Measurements from ENCODE around the gene CFAP157. TPM values are rescaled to one million over a fixed set of nuclear protein-coding genes. Genes with fewer than 3 reads are reported as not detected.
A peak's percentile ranks its signal among the peaks of the same experiment; 100 is the strongest.

CFAP157 gene
- total and polyA plus RNA-seq, 2 donors from 2014 or later = 0.41 to 2.9 TPM

- intact Hi-C loops (cut with DNase I) = no loop called here
- no peak overlapping the region for H3K9ac ChIP-seq (ENCODE audit: low read length in 3 of 3)
- no peaks in the 10 kb centered on the region for H3K9me3 ChIP-seq (ENCODE audit: control insufficient read depth in 2 of 3, insufficient read depth in 1 of 3, low read length in 3 of 3)
- H3K27me3 ChIP-seq (ENCODE audit: control insufficient read depth, insufficient read depth, low read length) = peaks cover 2% of the 10 kb centered on the region
- no peaks in the 10 kb centered on the region for H3K36me3 ChIP-seq (ENCODE audit: control insufficient read depth in 2 of 3, insufficient read depth in 3 of 3, low read length in 3 of 3)
- no peak for TF ChIP-seq CTCF (IDR thresholded peaks at IDR 0.05; ENCODE audit: borderline replicate concordance, extremely low read depth, insufficient read depth)
- FAIRE-seq (no peak), DNase-seq (no peak)
- no peaks in the 10 kb centered on the region for H3K4me1 ChIP-seq (ENCODE audit: control insufficient read depth in 2 of 3, insufficient read depth in 2 of 3, low read depth in 1 of 3, low read length in 3 of 3)
- H3K4me3 ChIP-seq (ENCODE audit: low read length in 3 of 3) = no peak overlapping the region
- H3K27ac ChIP-seq (ENCODE audit: low read depth in 2 of 2, low read length in 2 of 2) = no peak overlapping the region
Observed at GRCh38 chr9:127749090-127749787, 42.5 kb downstream of the CFAP157 start.

- H3K4me3 ChIP-seq (ENCODE audit: low read length in 3 of 3) = no peak overlapping the region
- FAIRE-seq (no peak), DNase-seq (peak in 3 of 5 donors; percentile 62 to 71 (median 66))
- H3K36me3 ChIP-seq (ENCODE audit: control insufficient read depth in 2 of 3, insufficient read depth in 3 of 3, low read length in 3 of 3) = no peaks in the 10 kb centered on the region
- H3K4me1 ChIP-seq (ENCODE audit: control insufficient read depth in 2 of 3, insufficient read depth in 2 of 3, low read depth in 1 of 3, low read length in 3 of 3) = no peaks in the 10 kb centered on the region
- H3K9ac ChIP-seq (ENCODE audit: low read length in 3 of 3) = no peak overlapping the region
- H3K9me3 ChIP-seq (ENCODE audit: control insufficient read depth in 2 of 3, insufficient read depth in 1 of 3, low read length in 3 of 3) = no peaks in the 10 kb centered on the region
- intact Hi-C loops (cut with DNase I) = no loop called here
- peaks cover 10% of the 10 kb centered on the region for H3K27me3 ChIP-seq (ENCODE audit: control insufficient read depth, insufficient read depth, low read length)
- TF ChIP-seq CTCF (IDR thresholded peaks at IDR 0.05; ENCODE audit: borderline replicate concordance, extremely low read depth, insufficient read depth) = no peak
- H3K27ac ChIP-seq (ENCODE audit: low read depth in 2 of 2, low read length in 2 of 2) = no peak overlapping the region
Observed at GRCh38 chr9:127751269-127752054, 44.7 kb downstream of the CFAP157 start.

GRCh38 chr9:127753148-127753547 lies 46.4 kb downstream of the CFAP157 start:
- no peak overlapping the region for H3K9ac ChIP-seq (ENCODE audit: low read length in 3 of 3)
- no peaks in the 10 kb centered on the region for H3K9me3 ChIP-seq (ENCODE audit: control insufficient read depth in 2 of 3, insufficient read depth in 1 of 3, low read length in 3 of 3)
- intact Hi-C loops (cut with DNase I) = no loop called here
- no peak overlapping the region for H3K27ac ChIP-seq (ENCODE audit: low read depth in 2 of 2, low read length in 2 of 2)
- no peak for FAIRE-seq
- H3K4me1 ChIP-seq (ENCODE audit: control insufficient read depth in 2 of 3, insufficient read depth in 2 of 3, low read depth in 1 of 3, low read length in 3 of 3) = no peaks in the 10 kb centered on the region
- H3K27me3 ChIP-seq (ENCODE audit: control insufficient read depth, insufficient read depth, low read length) = peaks cover 10% of the 10 kb centered on the region
- no peak for DNase-seq
- no peak overlapping the region for H3K4me3 ChIP-seq (ENCODE audit: low read length in 3 of 3)
- no peak for TF ChIP-seq CTCF (IDR thresholded peaks at IDR 0.05; ENCODE audit: borderline replicate concordance, extremely low read depth, insufficient read depth)
- H3K36me3 ChIP-seq (ENCODE audit: control insufficient read depth in 2 of 3, insufficient read depth in 3 of 3, low read length in 3 of 3) = no peaks in the 10 kb centered on the region

Measured in kidney (tissue), 14 donors.